Fibroblast of lung (primary cell): ENCODE results near the gene APBB3. TPM values are rescaled to one million over a fixed set of nuclear protein-coding genes. Genes with fewer than 3 reads are reported as not detected.
"Not testable (repeated sequence)": the region's sequence is repeated elsewhere in the genome, so short reads cannot be mapped to it uniquely, and the experiment has no call there.

Experiments
- DNase-seq, 2 donors: peaks; one replicate each; pipeline versions ENCODE4 v3.0.0 to v3.0.0-alpha.2; 2010; ENCODE audit warnings: low read depth in 2 of 2
- H2AFZ ChIP-seq: 2 replicates; pipeline ENCODE4 v1.5.1; 2012; ENCODE audit warnings: low read length, control low read depth, inconsistent platforms
- H3K27ac ChIP-seq: 2 replicates; pipeline ENCODE4 v1.5.1; 2011; ENCODE audit warnings: low read length, control low read depth; ENCODE audit not compliant: insufficient read depth
- H3K27me3 ChIP-seq: 2 replicates; pipeline ENCODE4 v1.5.1; 2011; ENCODE audit warnings: mild to moderate bottlenecking, low read length; ENCODE audit not compliant: control insufficient read depth, insufficient read depth
- H3K36me3 ChIP-seq: 2 replicates; pipeline ENCODE4 v1.5.1; 2011; ENCODE audit warnings: low read length; ENCODE audit not compliant: control insufficient read depth, insufficient read depth
- H3K4me1 ChIP-seq: 2 replicates; pipeline ENCODE4 v1.5.1; 2011; ENCODE audit warnings: low read length; ENCODE audit not compliant: control insufficient read depth, insufficient read depth; ENCODE audit errors: extremely low read depth
- H3K4me2 ChIP-seq: 2 replicates; pipeline ENCODE4 v1.5.1; 2011; ENCODE audit warnings: low read length, control low read depth; ENCODE audit not compliant: insufficient read depth; ENCODE audit errors: extremely low read depth
- H3K4me3 ChIP-seq, 4 experiments: fragments of 200-600 bp in 1 of 4; sonication (generic) in 1 of 4; replicated peaks in 1 of 4; 2 replicates each; pipeline ENCODE4 v1.5.1; 2011 to 2016; ENCODE audit warnings: low read length in 4 of 4, low read depth in 3 of 4, mild to moderate bottlenecking in 3 of 4, control low read depth in 2 of 4, inconsistent platforms in 1 of 4, mixed read lengths in 1 of 4; ENCODE audit not compliant: insufficient read depth in 1 of 4; ENCODE audit errors: control extremely low read depth in 1 of 4
- H3K79me2 ChIP-seq: 2 replicates; pipeline ENCODE4 v1.5.1; 2012; ENCODE audit warnings: mild to moderate bottlenecking, low read length, inconsistent platforms; ENCODE audit not compliant: control insufficient read depth, insufficient read depth
- H3K9ac ChIP-seq: 2 replicates; pipeline ENCODE4 v1.5.1; 2011; ENCODE audit warnings: mild to moderate bottlenecking, low read length, control low read depth; ENCODE audit not compliant: insufficient read depth
- H3K9me3 ChIP-seq: 2 replicates; pipeline ENCODE4 v1.5.1; 2012; ENCODE audit warnings: low read depth, low read length; ENCODE audit not compliant: control insufficient read depth, insufficient read depth
- H4K20me1 ChIP-seq: 2 replicates; pipeline ENCODE4 v1.5.1; 2011; ENCODE audit warnings: low read length; ENCODE audit not compliant: control insufficient read depth, insufficient read depth; ENCODE audit errors: extremely low read depth
- CTCF ChIP-seq, 2 donors: IDR thresholded peaks in 1 of 2; conservative IDR thresholded peaks in 1 of 2; 1 replicate in 1 of 2; 2 replicates in 1 of 2; pipeline ENCODE4 v1.5.1; 2011 to 2012; ENCODE audit warnings: low read length in 2 of 2, control low read depth in 1 of 2, inconsistent platforms in 1 of 2, low read depth in 1 of 2, mild to moderate bottlenecking in 1 of 2
- EZH2 ChIP-seq: IDR thresholded peaks from 2 replicates; pipeline ENCODE4 v1.5.1; 2012; ENCODE audit warnings: low read length, control low read depth, mild to moderate bottlenecking; ENCODE audit errors: missing control alignments
- polyA plus RNA-seq, 2 donors: library from polyadenylated mRNA; depleted of rRNA in 1 of 2; stranded (reverse) in 1 of 2; unstranded in 1 of 2; fragments of >200 nt; gene quantifications; 2 replicates each; pipeline ENCODE4 v1.2.1, GENCODE V29; 2011 to 2012; ENCODE audit warnings: missing spikeins in 1 of 2
- total RNA-seq: library from RNA; depleted of rRNA; stranded (reverse); fragments of >200 nt; gene quantifications from 2 replicates; pipeline ENCODE4 v1.2.1, GENCODE V29; 2014

Gene APBB3
- total and polyA plus RNA-seq, 2 donors (not counting 1 experiment from before 2014, with no cell fraction given), result 11.7 to 19.8 TPM

- Histone ChIP-seq H3K9ac (no peak overlapping the region), H3K79me2 (no peaks in the 10 kb centered on the region), H3K27ac (no peak overlapping the region), H3K4me3 (no peak overlapping the region), H3K4me1 (peaks cover 4% of the 10 kb centered on the region), H3K36me3 (no peaks in the 10 kb centered on the region), H2AFZ (no peak overlapping the region), H3K9me3 (no peaks in the 10 kb centered on the region), H3K27me3 (no peaks in the 10 kb centered on the region), H4K20me1 (no peaks in the 10 kb centered on the region), H3K4me2 (no peak overlapping the region)
- no peak for DNase-seq
- TF ChIP-seq CTCF (conservative IDR thresholded peaks at IDR 0.05 in 1 of 2, IDR thresholded peaks at IDR 0.05 in 1 of 2; ENCODE audit: low read depth in 1 of 2, low read length in 2 of 2), result no peak
- TF ChIP-seq EZH2, result no peak
These were observed 26.5 kb upstream of the APBB3 start for GRCh38 chr5:140590861-140591260.

GRCh38 chr5:140588311-140589070, 24.1 kb upstream of the APBB3 start:
- Histone ChIP-seq H2AFZ (no peak overlapping the region), H3K9me3 (no peaks in the 10 kb centered on the region), H3K79me2 (no peaks in the 10 kb centered on the region), H3K9ac (no peak overlapping the region), H3K4me3 (no peak overlapping the region), H3K4me1 (peaks cover 4% of the 10 kb centered on the region), H3K27me3 (no peaks in the 10 kb centered on the region), H4K20me1 (no peaks in the 10 kb centered on the region), H3K36me3 (no peaks in the 10 kb centered on the region), H3K4me2 (no peak overlapping the region), H3K27ac (no peak overlapping the region)
- peak; percentile 19 to 58 for DNase-seq
- no peak for TF ChIP-seq EZH2
- TF ChIP-seq CTCF (conservative IDR thresholded peaks at IDR 0.05 in 1 of 2, IDR thresholded peaks at IDR 0.05 in 1 of 2; ENCODE audit: low read depth in 1 of 2, low read length in 2 of 2), result no peak

- Histone ChIP-seq H3K9me3 (no peaks in the 10 kb centered on the region), H3K4me2 (no peak overlapping the region), H3K27ac (no peak overlapping the region), H3K9ac (no peak overlapping the region), H3K27me3 (no peaks in the 10 kb centered on the region), H4K20me1 (no peaks in the 10 kb centered on the region), H3K36me3 (no peaks in the 10 kb centered on the region), H3K79me2 (no peaks in the 10 kb centered on the region), H3K4me1 (peaks cover 4% of the 10 kb centered on the region), H3K4me3 (no peak overlapping the region), H2AFZ (no peak overlapping the region)
- DNase-seq, result no peak
- TF ChIP-seq EZH2 (no peak), CTCF (conservative IDR thresholded peaks at IDR 0.05 in 1 of 2, IDR thresholded peaks at IDR 0.05 in 1 of 2; ENCODE audit: low read depth in 1 of 2, low read length in 2 of 2) (no peak)
These were observed 23.1 kb upstream of the APBB3 start for GRCh38 chr5:140587495-140587894.

GRCh38 chr5:140579188-140579747, 14.9 kb upstream of the APBB3 start:
- H3K4me3 ChIP-seq, H3K27ac ChIP-seq, H3K4me2 ChIP-seq, H3K9me3 ChIP-seq, H3K4me1 ChIP-seq, H3K79me2 ChIP-seq, DNase-seq, H3K9ac ChIP-seq, H3K27me3 ChIP-seq, H2AFZ ChIP-seq, H3K36me3 ChIP-seq, H4K20me1 ChIP-seq: not testable (repeated sequence)
